ENCODE data around the gene LDLRAD4. TPM values are rescaled to one million over a fixed set of nuclear protein-coding genes. Genes with fewer than 3 reads are reported as not detected.

LDLRAD4 gene
- total RNA-seq, 1 donor: under 0.01 TPM

GRCh38 chr18:13622751-13623150 is 404.2 kb downstream of the LDLRAD4 start:
- no peak overlapping the region for H2AFZ ChIP-seq (ENCODE audit: low read length)
- H3K4me3 ChIP-seq (ENCODE audit: insufficient read depth, low read length): no peak overlapping the region
- no peaks in the 10 kb centered on the region for H3K36me3 ChIP-seq (ENCODE audit: insufficient read depth, low read length)
- no peaks in the 10 kb centered on the region for H4K20me1 ChIP-seq (ENCODE audit: insufficient read depth, low read length)
- H3K27me3 ChIP-seq (ENCODE audit: insufficient read depth, low read length): no peaks in the 10 kb centered on the region
- TF ChIP-seq CTCF (IDR thresholded peaks at IDR 0.05; ENCODE audit: extremely low read depth, low read depth, low read length): no peak
- no peak overlapping the region for H3K27ac ChIP-seq (ENCODE audit: low read depth, low read length)
- H3K79me2 ChIP-seq (ENCODE audit: insufficient read depth, low read length): no peaks in the 10 kb centered on the region
- H3K4me2 ChIP-seq (ENCODE audit: insufficient read depth, low read length): no peak overlapping the region
- no peaks in the 10 kb centered on the region for H3K4me1 ChIP-seq (ENCODE audit: insufficient read depth, low read length)
- H3K9me3 ChIP-seq (ENCODE audit: low read depth, low read length): no peaks in the 10 kb centered on the region
- peak; percentile 55 for DNase-seq (ENCODE audit: insufficient read length, low spot score, missing footprints)

GRCh38 chr18:13623348-13623747 is 404.8 kb downstream of the LDLRAD4 start:
- no peak overlapping the region for H3K4me2 ChIP-seq (ENCODE audit: insufficient read depth, low read length)
- H2AFZ ChIP-seq (ENCODE audit: low read length): no peak overlapping the region
- no peaks in the 10 kb centered on the region for H3K36me3 ChIP-seq (ENCODE audit: insufficient read depth, low read length)
- peak; percentile 88 for DNase-seq (ENCODE audit: insufficient read length, low spot score, missing footprints)
- H3K27ac ChIP-seq (ENCODE audit: low read depth, low read length): no peak overlapping the region
- H3K9me3 ChIP-seq (ENCODE audit: low read depth, low read length): no peaks in the 10 kb centered on the region
- no peaks in the 10 kb centered on the region for H3K4me1 ChIP-seq (ENCODE audit: insufficient read depth, low read length)
- no peaks in the 10 kb centered on the region for H3K79me2 ChIP-seq (ENCODE audit: insufficient read depth, low read length)
- TF ChIP-seq CTCF (IDR thresholded peaks at IDR 0.05; ENCODE audit: extremely low read depth, low read depth, low read length): no peak
- no peak overlapping the region for H3K4me3 ChIP-seq (ENCODE audit: insufficient read depth, low read length)
- H4K20me1 ChIP-seq (ENCODE audit: insufficient read depth, low read length): no peaks in the 10 kb centered on the region
- no peaks in the 10 kb centered on the region for H3K27me3 ChIP-seq (ENCODE audit: insufficient read depth, low read length)

- no peak overlapping the region for H3K27ac ChIP-seq (ENCODE audit: low read depth, low read length)
- H4K20me1 ChIP-seq (ENCODE audit: insufficient read depth, low read length): no peaks in the 10 kb centered on the region
- H2AFZ ChIP-seq (ENCODE audit: low read length): no peak overlapping the region
- TF ChIP-seq CTCF (IDR thresholded peaks at IDR 0.05; ENCODE audit: extremely low read depth, low read depth, low read length): no peak
- H3K9me3 ChIP-seq (ENCODE audit: low read depth, low read length): no peaks in the 10 kb centered on the region
- DNase-seq (ENCODE audit: insufficient read length, low spot score, missing footprints): no peak
- no peaks in the 10 kb centered on the region for H3K36me3 ChIP-seq (ENCODE audit: insufficient read depth, low read length)
- peaks cover under 1% of the 10 kb centered on the region for H3K27me3 ChIP-seq (ENCODE audit: insufficient read depth, low read length)
- no peaks in the 10 kb centered on the region for H3K79me2 ChIP-seq (ENCODE audit: insufficient read depth, low read length)
- no peaks in the 10 kb centered on the region for H3K4me1 ChIP-seq (ENCODE audit: insufficient read depth, low read length)
- H3K4me3 ChIP-seq (ENCODE audit: insufficient read depth, low read length): no peak overlapping the region
- no peak overlapping the region for H3K4me2 ChIP-seq (ENCODE audit: insufficient read depth, low read length)
Observed at GRCh38 chr18:13623871-13624270, 405.3 kb downstream of the LDLRAD4 start.

GRCh38 chr18:13624563-13625237 is 406.1 kb downstream of the LDLRAD4 start:
- no peaks in the 10 kb centered on the region for H4K20me1 ChIP-seq (ENCODE audit: insufficient read depth, low read length)
- no peak for TF ChIP-seq CTCF (IDR thresholded peaks at IDR 0.05; ENCODE audit: extremely low read depth, low read depth, low read length)
- no peaks in the 10 kb centered on the region for H3K79me2 ChIP-seq (ENCODE audit: insufficient read depth, low read length)
- H2AFZ ChIP-seq (ENCODE audit: low read length): no peak overlapping the region
- H3K4me1 ChIP-seq (ENCODE audit: insufficient read depth, low read length): no peaks in the 10 kb centered on the region
- H3K27me3 ChIP-seq (ENCODE audit: insufficient read depth, low read length): peaks cover 4% of the 10 kb centered on the region
- no peak overlapping the region for H3K27ac ChIP-seq (ENCODE audit: low read depth, low read length)
- no peak overlapping the region for H3K4me2 ChIP-seq (ENCODE audit: insufficient read depth, low read length)
- H3K9me3 ChIP-seq (ENCODE audit: low read depth, low read length): no peaks in the 10 kb centered on the region
- no peak overlapping the region for H3K4me3 ChIP-seq (ENCODE audit: insufficient read depth, low read length)
- H3K36me3 ChIP-seq (ENCODE audit: insufficient read depth, low read length): no peaks in the 10 kb centered on the region
- DNase-seq (ENCODE audit: insufficient read length, low spot score, missing footprints): no peak
